NCI-H2227 treated with DMSO at 0.1 percent for 48 hours (cell line): ENCODE results near the gene ETS1.
"Not testable (repeated sequence)": the region's sequence is repeated elsewhere in the genome, so short reads cannot be mapped to it uniquely, and the experiment has no call there.

Experiments
- DNase-seq: peaks from one replicate; lab custom pipeline; 2025; lab: John Stamatoyannopoulos, UW

Gene ETS1

GRCh38 chr11:128462189-128462588 is 125.2 kb downstream of the ETS1 start:
- DNase-seq, result no peak

DNA sequence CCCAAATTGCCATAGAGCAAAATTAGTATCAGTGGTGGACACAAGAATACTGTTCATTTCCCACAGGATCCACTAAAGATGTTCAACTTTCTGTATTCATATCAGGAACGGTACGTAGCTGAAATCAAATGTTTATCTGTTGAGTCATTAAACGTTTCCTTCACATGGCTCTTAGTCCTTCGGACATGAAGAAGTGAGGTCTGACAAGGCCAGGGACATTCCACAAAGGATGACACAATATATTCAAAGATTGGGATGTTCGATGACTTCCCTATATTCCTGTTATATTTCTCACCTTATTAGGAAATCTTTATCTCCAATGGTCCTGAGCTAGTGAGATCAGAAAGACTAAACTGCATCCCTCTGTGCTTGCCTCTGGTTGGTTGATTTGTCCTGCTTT is 129.0 kb downstream of the ETS1 start:
- no peak for DNase-seq

- no peak for DNase-seq
Measured at GRCh38 chr11:128457874-128458273, 129.5 kb downstream of the ETS1 start.

DNA sequence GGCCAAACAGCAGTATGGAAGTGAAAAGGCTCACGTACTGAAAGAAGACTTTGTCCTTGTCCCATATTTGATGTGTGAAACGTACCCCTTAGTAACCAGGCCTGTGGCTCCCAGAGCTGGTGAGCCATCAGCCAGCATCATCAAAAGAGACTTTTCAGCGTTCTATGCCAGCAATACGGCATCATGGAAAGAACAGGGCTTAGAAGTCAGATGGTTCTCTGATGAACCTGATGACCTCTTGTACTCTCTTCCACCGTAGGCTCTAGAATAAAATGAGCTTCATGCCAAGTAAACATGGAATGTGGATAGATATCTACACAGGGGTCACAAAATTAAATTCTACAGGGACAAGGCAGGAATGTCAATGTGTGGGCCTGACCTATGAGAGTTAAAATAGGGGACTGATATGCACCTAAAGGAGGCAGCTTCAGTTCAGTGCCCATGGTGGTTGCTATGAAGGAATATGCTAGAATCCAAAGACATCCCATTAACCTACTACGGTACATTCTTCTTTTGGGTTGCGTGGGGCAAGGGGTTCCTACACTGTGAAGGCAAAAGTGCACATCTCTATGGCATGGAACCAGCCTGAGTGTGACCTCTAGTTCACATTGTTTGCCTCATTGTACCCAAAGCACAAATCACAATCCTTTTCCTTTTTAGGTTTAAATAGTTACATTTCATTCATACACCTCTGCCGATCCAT is 130.6 kb downstream of the ETS1 start:
- no peak for DNase-seq

DNA sequence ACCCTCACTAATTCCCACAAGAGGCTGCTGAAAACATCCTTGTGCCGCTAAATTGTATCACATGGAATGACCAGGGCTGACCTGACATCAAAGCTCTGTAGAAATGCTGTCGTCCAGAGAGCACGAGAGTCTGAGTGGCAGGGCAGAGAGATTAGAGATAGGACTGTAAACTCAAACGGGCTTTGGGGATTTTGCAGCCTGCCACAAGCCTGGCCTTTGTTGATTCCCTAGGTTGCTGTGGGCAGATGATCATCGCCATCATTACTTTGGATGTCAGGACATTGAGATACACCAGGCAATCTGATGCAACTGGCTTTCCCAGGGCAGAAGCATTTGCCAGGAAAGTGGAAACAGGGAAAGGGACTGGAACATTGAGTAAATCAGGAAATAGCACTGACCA is 131.6 kb downstream of the ETS1 start:
- no peak for DNase-seq

DNA sequence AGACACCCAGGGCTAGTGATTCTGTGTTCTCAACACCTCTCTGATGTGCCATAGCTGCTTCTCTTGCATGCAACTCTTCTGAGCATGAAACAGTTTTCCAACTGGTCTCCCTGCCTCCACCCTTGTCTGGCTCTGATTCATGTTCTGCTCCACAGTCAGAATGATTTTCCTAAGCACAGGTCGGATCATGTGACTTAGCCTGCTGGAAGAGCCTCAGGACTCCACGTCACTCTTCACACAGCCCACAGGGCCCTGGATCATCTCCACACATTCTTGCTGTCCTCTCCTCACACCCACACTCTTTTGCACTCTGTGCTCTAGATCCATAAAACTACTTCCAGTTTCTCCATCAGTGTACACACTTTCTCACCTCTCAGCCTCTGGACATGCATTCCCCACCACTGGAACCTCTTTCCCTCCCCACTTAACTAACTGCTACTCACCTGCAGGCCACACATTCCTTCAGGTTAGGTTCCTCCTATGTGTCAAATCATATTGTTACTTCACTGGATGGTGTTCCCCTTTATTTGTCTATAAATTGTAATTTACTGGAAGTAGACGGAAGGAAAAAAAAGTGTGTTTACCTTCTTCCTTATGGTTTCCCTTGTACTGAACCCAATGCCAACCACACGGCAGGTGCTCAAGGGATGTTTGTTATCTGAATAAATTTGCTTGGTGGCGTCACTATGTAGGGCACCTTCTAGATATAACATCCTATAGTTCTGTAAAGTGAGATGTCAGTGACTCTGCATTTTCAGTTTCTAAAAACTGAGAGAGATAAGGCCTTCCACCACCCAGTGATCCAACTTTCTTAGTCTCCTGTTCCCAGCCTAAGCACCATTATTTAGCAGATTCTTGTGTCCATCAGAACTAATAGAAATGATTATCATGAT is 133.7 kb downstream of the ETS1 start:
- DNase-seq, result no peak

DNA sequence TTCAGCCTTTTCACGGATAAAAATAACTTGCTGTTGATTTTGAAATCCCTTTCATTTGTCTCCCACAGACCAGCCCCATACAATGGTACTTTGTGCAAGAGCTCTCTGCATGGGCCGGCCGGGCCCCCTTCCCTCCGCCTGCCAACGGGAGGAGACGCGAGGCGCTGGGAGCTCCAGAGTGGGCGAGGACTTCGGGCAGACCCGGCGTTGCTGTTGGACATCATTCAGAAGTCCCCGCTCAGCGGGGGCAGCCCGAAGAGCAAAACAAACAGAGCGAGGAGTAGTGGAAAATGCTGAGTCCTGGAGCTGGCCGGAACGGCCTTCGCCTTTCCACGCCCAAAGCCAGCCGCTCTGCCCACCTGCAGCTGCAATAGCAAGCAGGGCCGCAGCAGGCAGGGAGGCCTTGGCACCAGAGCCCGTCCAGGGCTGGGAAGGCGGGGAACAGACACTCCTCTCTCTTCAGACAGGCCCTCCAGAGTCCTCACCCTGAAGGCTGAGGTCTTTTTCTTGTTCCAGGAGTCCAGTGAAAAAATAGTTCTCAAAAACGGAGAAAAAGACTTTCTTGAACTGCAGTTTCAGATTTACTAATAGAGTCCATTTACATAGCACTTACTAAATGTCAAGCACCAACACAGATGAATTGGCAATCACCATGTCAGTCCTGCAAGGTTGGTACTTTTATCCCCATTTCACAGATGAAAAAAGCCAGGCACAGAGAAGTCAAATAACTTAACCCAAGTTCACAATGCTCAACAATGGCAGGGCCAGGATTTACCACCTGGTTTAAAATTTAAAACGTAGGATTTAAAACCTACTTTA is 135.5 kb downstream of the ETS1 start:
- no peak for DNase-seq

DNA sequence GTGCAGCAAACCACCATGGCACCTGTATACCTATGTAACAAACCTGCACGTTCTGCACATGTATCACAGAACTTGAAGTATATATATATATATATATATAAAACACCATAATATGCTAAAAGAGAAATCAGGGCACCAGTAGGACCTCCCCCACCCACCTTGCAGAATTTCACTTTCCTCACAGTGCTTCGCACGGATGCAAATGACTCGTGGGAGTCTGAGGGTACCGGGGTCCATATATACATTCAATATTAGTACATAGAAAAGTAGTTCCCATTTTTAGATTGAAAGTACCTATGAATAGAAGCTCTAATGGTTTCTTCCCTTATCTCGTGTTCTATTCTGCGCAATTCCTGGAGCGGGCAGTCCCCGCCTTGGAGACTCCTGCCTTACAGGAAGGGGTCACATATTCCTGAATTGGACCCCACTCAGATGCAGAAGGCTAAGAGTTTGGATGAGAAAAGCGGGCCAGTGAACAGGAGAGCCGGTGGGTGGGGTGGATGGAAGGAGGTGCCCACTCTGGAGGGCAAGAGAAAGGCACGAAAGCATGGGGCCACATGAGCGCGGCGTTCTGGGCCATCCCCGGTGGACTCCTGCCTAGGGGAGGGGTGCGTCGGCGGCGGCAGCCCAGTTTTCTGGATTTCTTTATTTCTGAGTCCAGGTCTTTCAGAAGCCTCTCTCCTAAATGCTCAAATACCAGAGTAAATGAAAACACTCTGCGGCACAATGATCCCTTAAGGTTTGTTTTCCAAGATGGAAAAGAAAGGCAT is 136.3 kb downstream of the ETS1 start:
- no peak for DNase-seq

- DNase-seq, result not testable (repeated sequence)
Measured at GRCh38 chr11:128450425-128450824, 136.9 kb downstream of the ETS1 start.

DNA sequence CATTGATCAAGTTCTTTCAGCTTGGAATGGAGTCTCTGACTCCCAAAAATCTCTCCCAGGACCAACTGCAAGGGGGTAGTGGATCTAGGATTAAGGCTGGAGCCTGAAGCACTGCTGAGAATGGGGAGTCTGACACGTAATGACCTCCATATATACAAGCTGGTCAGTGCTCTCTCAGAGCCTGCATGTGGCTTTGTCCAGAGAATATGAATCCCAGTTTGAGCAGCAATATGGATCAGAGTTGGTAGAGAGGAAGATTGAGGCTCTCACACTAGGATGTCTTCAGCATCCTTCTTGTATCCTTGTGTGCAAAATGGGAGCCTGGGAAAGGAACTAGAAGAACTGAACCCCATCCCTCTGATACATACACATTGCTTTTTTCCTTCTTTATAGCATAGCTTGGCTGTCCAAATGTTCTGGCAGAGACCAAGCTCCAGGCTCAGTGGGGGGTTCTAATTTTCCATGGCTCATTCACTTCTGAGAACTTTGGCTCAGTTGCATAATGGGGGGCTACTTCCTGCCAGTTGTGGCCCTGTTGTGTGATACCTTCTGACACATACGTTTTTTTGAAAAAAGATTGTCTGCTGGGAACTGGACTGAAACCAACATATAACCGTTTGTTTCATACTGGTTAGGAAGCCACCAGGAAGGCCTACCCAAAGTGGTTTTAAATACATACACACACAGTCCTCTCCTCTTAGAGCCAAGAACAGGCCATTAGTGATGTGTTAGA is 138.2 kb downstream of the ETS1 start:
- no peak for DNase-seq

- no peak for DNase-seq
Measured at GRCh38 chr11:128448200-128448886, 139.0 kb downstream of the ETS1 start.

DNA sequence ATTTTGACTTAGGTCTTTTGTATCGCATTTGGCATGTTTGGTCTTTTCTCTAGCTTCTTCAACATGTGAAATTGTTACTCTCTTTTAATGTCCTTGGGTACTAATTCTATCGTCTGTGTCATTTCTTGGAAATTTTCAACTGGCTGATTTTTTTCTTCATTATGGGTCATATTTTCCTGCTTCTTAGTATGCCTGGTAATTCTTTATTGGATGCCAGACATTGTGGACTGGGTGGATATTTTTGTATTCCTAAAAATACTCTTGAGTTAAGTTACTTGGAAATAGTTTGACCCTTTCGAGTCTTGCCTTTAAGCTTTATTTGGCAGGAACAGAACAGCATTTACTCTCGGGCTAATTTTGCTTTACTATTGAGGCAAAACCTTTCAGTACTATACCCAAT is 140.1 kb downstream of the ETS1 start:
- no peak for DNase-seq

DNA sequence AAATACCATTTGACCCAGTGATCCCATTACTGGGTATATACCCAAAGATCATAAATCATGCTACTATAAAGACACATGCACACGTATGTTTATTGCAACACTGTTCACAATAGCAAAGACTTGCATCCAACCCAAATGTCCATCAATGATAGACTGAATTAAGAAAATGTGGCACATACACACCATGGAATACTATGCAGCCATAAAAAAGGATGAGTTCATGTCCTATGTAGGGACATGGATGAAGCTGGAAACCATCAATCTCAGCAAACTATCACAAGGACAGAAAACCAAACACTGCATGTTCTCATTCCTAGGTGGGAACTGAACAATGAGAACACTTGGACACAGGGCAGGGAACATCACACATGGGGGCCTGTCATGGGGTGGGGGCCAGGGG is 141.4 kb downstream of the ETS1 start:
- not testable (repeated sequence) for DNase-seq

- DNase-seq, result no peak
Measured at GRCh38 chr11:128437136-128437535, 150.2 kb downstream of the ETS1 start.

- DNase-seq, result no peak
Measured at GRCh38 chr11:128434818-128435217, 152.5 kb downstream of the ETS1 start.

GRCh38 chr11:128434411-128434810 is 152.9 kb downstream of the ETS1 start:
- no peak for DNase-seq

DNA sequence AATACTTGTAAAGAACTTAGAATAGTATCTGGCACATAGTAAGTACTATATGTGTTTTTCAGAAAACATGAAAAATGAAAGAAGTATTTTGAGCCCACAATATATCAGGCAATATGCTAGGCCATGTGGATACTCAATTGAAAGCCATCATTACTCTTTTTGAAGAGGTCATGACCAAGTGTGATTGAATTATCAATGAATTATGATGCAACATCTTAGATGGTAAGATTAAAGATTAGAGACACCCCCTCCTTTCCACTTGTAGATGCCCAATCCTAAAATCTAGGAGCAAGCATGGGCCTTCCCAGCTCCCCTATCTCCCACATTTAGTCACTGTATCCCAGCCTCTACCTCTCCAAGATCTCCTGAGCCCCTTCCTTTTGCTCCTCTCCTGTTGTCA is 154.4 kb downstream of the ETS1 start:
- no peak for DNase-seq

GRCh38 chr11:128431931-128432330 is 155.4 kb downstream of the ETS1 start:
- DNase-seq, result no peak

DNA sequence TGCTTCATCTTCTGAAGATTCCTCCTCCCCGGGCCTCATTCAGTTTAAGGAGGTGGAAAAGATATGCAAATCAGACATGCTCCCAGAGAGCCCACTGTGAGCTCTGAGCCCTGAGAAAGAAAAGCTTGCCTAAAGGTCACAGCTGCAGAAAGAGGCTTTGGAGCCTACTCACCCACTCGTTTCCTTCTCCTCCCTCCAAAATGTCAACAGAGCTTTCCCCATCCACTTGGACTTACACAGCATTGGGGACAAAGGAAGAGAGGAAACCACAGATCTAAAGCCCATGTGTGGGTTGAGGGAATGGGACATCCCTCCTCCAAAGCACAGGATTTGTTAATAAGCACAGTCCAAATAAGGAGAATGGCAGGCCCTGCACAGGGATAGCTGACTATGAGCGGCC is 158.4 kb downstream of the ETS1 start:
- DNase-seq, result no peak

GRCh38 chr11:128424851-128425285 is 162.5 kb downstream of the ETS1 start:
- no peak for DNase-seq
